MM.1S (cell line): Measurements from ENCODE around the gene NIPSNAP3A.

ENCODE experiments used
- DNase-seq: peaks from one replicate; pipeline ENCODE4 v3.0.0-alpha.2; 2015
- H2AFZ ChIP-seq: fragments of 300-600 bp; sonication (generic); 2 replicates; pipeline ENCODE4 v1.6.0; 2016; ENCODE audit warnings: antibody characterized with exemption, low read length
- H3F3A ChIP-seq: fragments of 300-600 bp; sonication (generic); 2 replicates; pipeline ENCODE4 v1.6.1; 2016; ENCODE audit warnings: mild to moderate bottlenecking, antibody characterized with exemption, low read length, moderate library complexity, mixed read lengths; ENCODE audit not compliant: insufficient read depth
- H3K27ac ChIP-seq: fragments of 300-600 bp; sonication (generic); 2 replicates; pipeline ENCODE4 v1.5.1; 2016; ENCODE audit warnings: mild to moderate bottlenecking, low read length
- H3K27me3 ChIP-seq: fragments of 300-600 bp; sonication (generic); replicated peaks from 2 replicates; pipeline ENCODE4 v1.6.0; 2016; ENCODE audit warnings: low read length; ENCODE audit not compliant: insufficient read depth
- H3K36me3 ChIP-seq: fragments of 300-600 bp; sonication (generic); replicated peaks from 2 replicates; pipeline ENCODE4 v1.6.1; 2016; ENCODE audit warnings: mild to moderate bottlenecking, low read length, mixed read lengths; ENCODE audit not compliant: insufficient read depth
- H3K4me1 ChIP-seq: fragments of 300-600 bp; sonication (generic); 2 replicates; pipeline ENCODE4 v1.6.1; 2016; ENCODE audit warnings: low read length, mixed read lengths
- H3K4me2 ChIP-seq: fragments of 300-600 bp; sonication (generic); 2 replicates; pipeline ENCODE4 v1.6.0; 2016; ENCODE audit warnings: low read depth, low read length
- H3K4me3 ChIP-seq: fragments of 300-600 bp; sonication (generic); 2 replicates; pipeline ENCODE4 v1.5.1; 2016; ENCODE audit warnings: low read length, mixed read lengths
- H3K79me2 ChIP-seq: fragments of 300-600 bp; sonication (generic); 2 replicates; pipeline ENCODE4 v1.6.1; 2016; ENCODE audit warnings: mixed run types, low read length, mixed read lengths
- H3K9ac ChIP-seq: fragments of 300-600 bp; sonication (generic); 2 replicates; pipeline ENCODE4 v1.6.1; 2016; ENCODE audit warnings: low read length, mixed read lengths
- H3K9me2 ChIP-seq: fragments of 300-600 bp; sonication (generic); replicated peaks from 2 replicates; pipeline ENCODE4 v1.6.1; 2016; ENCODE audit warnings: mild to moderate bottlenecking, low read length, mixed read lengths; ENCODE audit not compliant: insufficient read depth
- H3K9me3 ChIP-seq: fragments of 300-600 bp; sonication (generic); replicated peaks from 2 replicates; pipeline ENCODE4 v1.6.1; 2016; ENCODE audit warnings: mild to moderate bottlenecking, low read length, mixed read lengths; ENCODE audit not compliant: insufficient read depth
- H4K20me1 ChIP-seq: fragments of 300-600 bp; sonication (generic); 2 replicates; pipeline ENCODE4 v1.6.1; 2016; ENCODE audit warnings: mild to moderate bottlenecking, low read length, moderate library complexity, mixed read lengths; ENCODE audit not compliant: insufficient read depth
- CTCF ChIP-seq: fragments of 300-600 bp; sonication (generic); IDR thresholded peaks from 2 replicates; pipeline ENCODE4 v1.5.1; 2016; ENCODE audit warnings: antibody characterized with exemption, low read length, mixed read lengths
- EZH2 ChIP-seq: fragments of 300-600 bp; sonication (generic); optimal IDR thresholded peaks from 2 replicates; pipeline ENCODE3; 2017; ENCODE audit warnings: low read depth, mild to moderate bottlenecking, antibody characterized with exemption, low read length, mixed read lengths
- EZH2phosphoT487 ChIP-seq: fragments of 300-600 bp; sonication (generic); IDR thresholded peaks from 2 replicates; pipeline ENCODE4 v1.6.1; 2018; ENCODE audit warnings: antibody characterized with exemption, low read length

Gene NIPSNAP3A

DNA sequence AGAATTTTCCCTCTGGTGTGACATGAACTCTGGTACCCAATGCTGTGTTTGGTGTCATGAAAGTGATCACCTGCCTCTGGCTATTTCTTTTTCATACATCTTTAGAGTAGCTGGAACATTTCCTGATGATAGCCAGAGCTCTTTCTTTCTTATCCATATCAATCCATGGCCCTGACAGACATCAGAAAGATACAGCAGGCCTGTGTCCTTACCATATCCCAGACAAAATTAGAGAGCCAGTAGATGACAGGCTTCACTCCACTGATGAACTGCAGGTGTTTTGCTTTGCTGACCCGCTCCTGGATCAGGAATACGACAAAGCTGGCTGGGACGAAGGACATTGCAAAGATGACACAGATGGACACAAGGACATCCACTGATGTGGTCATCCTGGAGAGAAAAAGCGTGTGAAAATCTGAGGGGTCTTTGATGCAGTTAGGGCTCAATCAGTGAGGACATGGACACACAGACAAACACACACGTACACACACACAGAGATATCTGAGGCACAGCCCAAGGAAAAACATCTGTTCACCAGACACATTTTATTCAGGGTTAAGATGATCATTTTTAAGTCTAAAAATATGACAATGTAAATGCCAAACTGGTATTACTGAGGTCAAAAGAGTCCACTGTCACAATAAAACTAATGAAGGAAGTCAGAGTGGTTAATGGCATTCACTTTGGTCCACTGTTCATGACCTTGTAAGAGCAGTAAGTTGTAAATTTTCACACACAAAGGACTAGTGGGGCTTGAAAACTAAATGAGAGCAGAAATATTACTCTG lies 50.9 kb downstream of the NIPSNAP3A start:
- Histone ChIP-seq H3K79me2 (no peaks in the 10 kb centered on the region), H3K9me2 (no peaks in the 10 kb centered on the region), H3K4me3 (no peak overlapping the region), H3K9me3 (no peaks in the 10 kb centered on the region), H3F3A (no peaks in the 10 kb centered on the region), H2AFZ (no peak overlapping the region), H4K20me1 (no peaks in the 10 kb centered on the region), H3K36me3 (no peaks in the 10 kb centered on the region), H3K27ac (no peak overlapping the region), H3K4me2 (no peak overlapping the region), H3K4me1 (no peaks in the 10 kb centered on the region), H3K27me3 (no peaks in the 10 kb centered on the region), H3K9ac (no peak overlapping the region)
- TF ChIP-seq EZH2 (no peak), CTCF (no peak), EZH2phosphoT487 (no peak)
- DNase-seq = no peak

- Histone ChIP-seq H3K9ac (no peak overlapping the region), H3K27ac (no peak overlapping the region), H4K20me1 (no peaks in the 10 kb centered on the region), H3K9me3 (no peaks in the 10 kb centered on the region), H2AFZ (no peak overlapping the region), H3K4me2 (no peak overlapping the region), H3K9me2 (no peaks in the 10 kb centered on the region), H3K4me3 (no peak overlapping the region), H3F3A (no peaks in the 10 kb centered on the region), H3K4me1 (no peaks in the 10 kb centered on the region), H3K79me2 (no peaks in the 10 kb centered on the region), H3K27me3 (no peaks in the 10 kb centered on the region), H3K36me3 (no peaks in the 10 kb centered on the region)
- no peak for DNase-seq
- no peak for TF ChIP-seq EZH2phosphoT487
- no peak for TF ChIP-seq EZH2
- TF ChIP-seq CTCF = no peak
These were observed 52.7 kb downstream of the NIPSNAP3A start for GRCh38 chr9:104800068-104800785.

GRCh38 chr9:104802110-104802509 lies 54.6 kb downstream of the NIPSNAP3A start:
- TF ChIP-seq EZH2 = no peak
- no peak for TF ChIP-seq CTCF
- no peak for TF ChIP-seq EZH2phosphoT487
- H3K36me3 ChIP-seq = no peaks in the 10 kb centered on the region
- H3K9ac ChIP-seq = no peak overlapping the region
- H3K4me2 ChIP-seq = no peak overlapping the region
- no peak for DNase-seq
- no peaks in the 10 kb centered on the region for H3K4me1 ChIP-seq
- no peak overlapping the region for H3K4me3 ChIP-seq
- no peaks in the 10 kb centered on the region for H3K9me3 ChIP-seq
- no peaks in the 10 kb centered on the region for H3K79me2 ChIP-seq
- no peak overlapping the region for H3K27ac ChIP-seq
- H4K20me1 ChIP-seq = no peaks in the 10 kb centered on the region
- no peaks in the 10 kb centered on the region for H3F3A ChIP-seq
- no peak overlapping the region for H2AFZ ChIP-seq
- no peaks in the 10 kb centered on the region for H3K27me3 ChIP-seq
- H3K9me2 ChIP-seq = no peaks in the 10 kb centered on the region
